ENCODE measurements around the gene GALNT3.
A peak's percentile ranks its signal among the peaks of the same experiment; 100 is the strongest.

GALNT3 gene

DNA sequence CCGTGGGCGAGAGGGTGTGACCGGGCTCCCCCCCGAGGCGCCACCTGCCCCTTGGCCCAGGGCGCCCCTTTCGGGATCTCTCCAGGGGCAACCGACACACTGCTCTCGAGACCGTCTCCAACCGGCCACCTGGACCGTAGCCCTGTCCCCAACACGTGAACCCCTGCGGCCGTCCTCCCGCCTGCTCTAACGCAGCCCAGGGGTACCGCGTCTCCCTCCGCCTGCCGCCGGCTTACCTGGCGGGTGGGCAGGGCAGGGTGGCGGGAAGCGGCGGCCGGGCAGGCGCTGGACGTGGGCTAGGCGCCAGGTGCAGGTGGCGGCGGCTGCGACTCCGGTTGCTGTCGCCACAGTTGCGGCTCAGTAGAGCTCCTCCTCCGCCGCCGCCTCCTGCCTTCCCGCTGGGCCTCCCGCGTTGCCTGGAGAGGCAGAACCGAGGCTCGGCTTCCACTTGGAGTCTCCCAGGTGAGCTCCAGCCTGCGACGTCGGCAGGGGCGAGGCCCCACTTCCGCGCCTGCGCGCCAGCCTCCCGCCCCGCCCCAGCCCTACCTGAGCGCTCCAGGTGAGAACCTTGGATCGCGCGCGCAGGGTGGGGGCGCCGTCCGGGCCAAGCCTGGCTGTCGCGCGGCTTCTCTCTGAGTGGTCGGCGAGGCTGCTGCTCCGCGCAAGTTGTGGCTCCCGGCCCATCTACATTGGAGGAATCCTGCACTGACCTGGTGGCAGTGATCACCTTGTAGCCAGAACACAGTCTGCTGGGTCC, at the start of gene GALNT3:
Gene GALNT3 (minus strand): TSS at position 469 of the 757 bp plus-strand sequence. CDS start 23,547 bp downstream, outside the sequence.
- peak; percentile 23 for DNase-seq

GRCh38 chr2:165843351-165843750, 49.3 kb upstream of the GALNT3 start:
- DNase-seq = no peak

DNA sequence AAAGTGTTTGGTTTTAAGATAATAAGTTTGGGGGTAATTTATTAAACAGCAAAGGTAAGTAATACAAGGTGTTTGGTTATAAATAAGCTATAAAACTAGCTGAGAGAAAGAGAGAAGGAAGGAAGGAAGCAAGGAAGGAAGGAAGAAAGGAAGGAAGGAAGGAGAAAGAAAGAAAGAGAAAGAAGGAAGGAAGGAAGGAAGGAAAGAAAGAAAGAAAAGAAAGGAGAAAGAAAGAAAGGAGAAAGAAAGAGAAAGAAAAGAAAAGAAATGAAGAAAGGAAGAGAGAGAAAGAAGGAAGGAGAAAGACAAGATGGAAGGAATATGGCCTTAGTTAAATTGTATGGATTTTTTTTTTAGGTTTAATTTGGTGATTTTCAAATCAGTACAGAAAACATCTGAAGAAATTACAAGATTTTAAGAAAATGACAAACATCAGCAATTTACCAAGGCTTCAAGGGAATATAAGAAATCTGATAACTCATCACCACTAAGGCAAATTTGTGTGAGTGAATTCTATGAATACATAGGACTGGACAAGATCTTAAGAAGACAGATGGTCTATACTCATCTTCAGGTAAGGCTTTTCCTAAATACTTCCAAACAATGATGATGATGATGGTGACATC, 46.4 kb upstream of the GALNT3 start:
- no peak for DNase-seq

- DNase-seq = no peak
These were observed 45.6 kb upstream of the GALNT3 start for GRCh38 chr2:165839610-165840009.

- no peak for DNase-seq
These were observed 43.1 kb upstream of the GALNT3 start for GRCh38 chr2:165837122-165837521.

- DNase-seq = no peak
These were observed 41.3 kb upstream of the GALNT3 start for GRCh38 chr2:165835363-165835762.

DNA sequence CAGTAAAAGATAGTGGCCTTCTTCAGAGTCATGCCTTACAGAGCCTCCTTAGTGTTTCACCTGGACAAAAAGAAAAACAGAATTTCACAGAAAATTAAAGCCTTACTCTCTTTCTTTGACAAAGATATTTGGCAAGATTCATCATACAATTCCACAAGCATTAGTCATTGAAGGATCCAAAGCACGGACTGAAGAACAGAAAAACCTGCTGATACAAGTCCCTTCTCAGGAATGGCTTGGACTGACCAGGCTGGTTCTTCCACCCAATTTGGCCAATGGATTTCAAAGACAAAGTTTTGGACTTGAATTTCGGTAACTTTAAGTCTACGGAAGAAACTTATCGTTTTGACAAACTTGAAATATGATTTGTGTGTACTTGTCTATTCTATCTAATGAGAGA, 39.1 kb upstream of the GALNT3 start:
- no peak for DNase-seq

GRCh38 chr2:165827921-165828276, 33.9 kb upstream of the GALNT3 start:
- DNase-seq = no peak

GRCh38 chr2:165827016-165827920, 33.2 kb upstream of the GALNT3 start:
- no peak for DNase-seq

DNA sequence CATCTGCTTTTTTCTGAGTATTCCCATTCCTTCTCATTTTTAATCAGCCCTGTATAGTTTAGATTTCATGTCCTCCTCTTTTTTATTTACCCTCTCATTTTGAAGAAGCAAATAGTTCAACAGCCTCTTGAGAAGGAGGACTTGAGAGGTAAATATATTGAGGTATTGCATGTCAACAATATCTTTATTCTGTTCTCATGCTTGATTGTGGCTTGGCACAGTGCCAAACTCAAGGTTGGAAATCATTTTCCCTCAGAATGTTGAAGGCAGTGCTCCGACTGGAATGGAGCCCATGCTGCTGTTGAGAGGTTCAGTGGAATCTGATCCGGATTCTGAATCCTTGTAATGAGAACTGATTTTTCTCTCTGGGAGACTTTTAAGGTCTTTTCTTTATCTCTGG, 31.0 kb upstream of the GALNT3 start:
- DNase-seq = no peak

GRCh38 chr2:165820296-165820695, 26.2 kb upstream of the GALNT3 start:
- DNase-seq = no peak

- DNase-seq = no peak
These were observed 24.9 kb upstream of the GALNT3 start for GRCh38 chr2:165818920-165819319.

- no peak for DNase-seq
These were observed 21.5 kb upstream of the GALNT3 start for GRCh38 chr2:165815299-165816141.

DNA sequence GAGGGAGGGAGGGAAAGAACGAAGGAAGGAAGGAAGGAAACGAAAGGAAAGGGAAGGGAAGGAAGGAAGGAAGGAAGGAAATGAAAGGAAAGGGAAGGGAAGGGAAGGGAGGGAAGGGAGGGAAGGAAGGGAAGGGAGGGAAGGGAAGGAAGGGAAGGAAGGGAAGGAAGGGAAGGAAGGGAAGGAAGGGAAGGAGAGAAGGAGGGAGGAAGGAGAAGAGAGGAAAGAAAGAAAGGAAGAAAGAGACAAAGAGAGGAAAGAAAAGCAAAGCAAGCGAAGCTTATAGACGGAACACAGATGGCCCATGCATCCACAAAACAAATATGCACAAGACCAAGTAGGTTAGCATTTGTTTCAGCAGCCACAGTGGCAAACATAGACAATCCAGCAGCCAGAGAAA, 20.4 kb upstream of the GALNT3 start:
- no peak for DNase-seq

DNA sequence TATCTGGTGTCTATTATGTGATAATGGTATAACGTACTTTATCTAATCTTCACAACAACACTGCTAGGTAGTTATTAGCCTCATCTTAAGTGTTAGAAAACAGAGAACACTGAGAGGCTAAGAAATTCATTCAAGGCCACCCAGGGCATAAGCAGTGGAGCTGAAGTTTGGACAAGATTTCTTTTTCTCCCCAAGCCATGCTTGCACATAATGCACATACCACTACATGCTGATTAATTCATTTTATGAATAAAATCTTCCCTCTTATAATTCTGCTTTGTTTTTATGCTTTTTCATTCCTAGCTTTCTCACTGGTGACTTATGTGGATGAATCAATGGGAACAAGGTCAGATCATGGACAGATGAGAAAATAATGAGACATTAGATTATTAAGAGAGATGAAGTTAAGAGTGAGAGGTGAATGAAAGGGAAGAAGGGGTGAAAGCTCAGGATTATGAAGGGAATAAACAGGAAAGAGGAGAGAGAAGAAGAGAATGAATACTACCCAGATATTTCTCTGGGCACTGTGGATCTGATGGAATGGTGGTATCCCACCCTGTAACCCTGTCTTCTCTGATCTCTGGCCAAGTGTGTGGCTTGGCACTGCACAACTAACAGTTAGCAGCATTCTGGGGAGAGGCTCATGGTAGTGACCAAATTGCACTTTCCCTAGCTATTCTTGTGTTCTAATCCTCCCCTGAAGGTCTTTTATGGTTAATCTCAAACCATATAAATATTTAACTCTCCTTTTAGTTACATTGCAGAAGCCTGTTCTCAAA, 17.7 kb upstream of the GALNT3 start:
- DNase-seq = no peak

- no peak for DNase-seq
These were observed 16.4 kb upstream of the GALNT3 start for GRCh38 chr2:165810418-165810817.

- no peak for DNase-seq
These were observed 10.7 kb upstream of the GALNT3 start for GRCh38 chr2:165804719-165805118.

GRCh38 chr2:165803123-165803760, 9.2 kb upstream of the GALNT3 start:
- DNase-seq = no peak

- no peak for DNase-seq
These were observed 7.1 kb upstream of the GALNT3 start for GRCh38 chr2:165801176-165801575.

DNA sequence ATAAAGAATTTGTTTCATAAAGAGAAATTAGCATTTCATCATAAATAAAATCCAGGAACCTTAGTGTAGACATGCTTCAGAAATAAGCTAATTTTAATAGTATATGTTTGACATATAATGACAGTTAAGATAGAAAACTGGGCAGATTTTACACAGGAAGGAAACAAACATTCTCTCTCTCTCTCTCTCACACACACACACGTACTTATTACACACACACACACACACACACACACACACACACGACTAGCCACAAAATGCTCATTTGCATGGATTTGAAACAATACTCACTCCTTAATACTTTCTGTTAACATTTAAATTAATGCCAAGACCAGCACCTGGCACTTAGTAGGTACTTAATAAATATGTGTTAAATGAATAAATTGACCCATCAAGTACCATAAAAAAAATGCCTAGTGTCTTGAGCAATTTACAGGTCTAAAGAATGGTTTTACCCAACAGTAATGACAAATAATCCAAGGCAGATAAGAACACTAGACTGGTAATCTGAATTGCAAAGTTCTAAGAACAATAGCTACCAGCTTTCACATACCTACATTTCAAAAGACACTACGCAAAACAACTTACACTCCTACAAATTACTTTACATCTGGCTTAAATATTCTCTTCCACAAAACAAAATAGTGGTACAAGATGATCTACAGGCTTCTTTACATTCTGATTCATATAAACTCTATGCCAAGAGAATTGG, 2.9 kb upstream of the GALNT3 start:
- DNase-seq = no peak

GRCh38 chr2:165796129-165796528, 2.1 kb upstream of the GALNT3 start:
- no peak for DNase-seq

All from 8988T (cell line).